22Rv1 (cell line): ENCODE measurements around the gene MED19.

Source experiments
- ZFX ChIP-seq: fragments of 450-650 bp; IDR thresholded peaks from 2 replicates; pipeline ENCODE4 v1.6.1; 2017; ENCODE audit warnings: antibody characterized with exemption, borderline replicate concordance
- TF ChIP-seq, protein P1 (sequence below): fragments of 450-650 bp; IDR thresholded peaks from 2 replicates; pipeline ENCODE4 v1.5.1; 2017; ENCODE audit warnings: mild to moderate bottlenecking

DNA sequence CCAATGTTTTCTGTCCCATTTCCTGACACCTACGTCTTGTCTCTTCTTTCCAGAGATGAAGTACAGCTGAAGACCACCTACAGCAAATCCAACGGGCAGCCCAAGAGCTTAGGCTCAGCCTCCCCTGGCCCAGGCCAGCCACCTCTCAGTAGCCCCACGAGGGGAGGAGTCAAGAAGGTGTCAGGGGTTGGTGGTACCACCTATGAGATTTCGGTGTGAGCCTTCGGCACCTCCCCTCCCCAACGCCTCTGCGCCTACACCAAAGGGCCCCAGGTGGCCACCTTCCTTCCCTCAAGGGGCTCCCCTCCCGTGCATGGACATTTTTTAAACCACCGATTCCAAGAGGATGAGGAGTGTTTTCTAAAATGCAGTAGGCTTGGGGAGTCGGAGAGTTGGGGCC lies 12.2 kb downstream of the MED19 start:
- TF ChIP-seq, protein P1, sequence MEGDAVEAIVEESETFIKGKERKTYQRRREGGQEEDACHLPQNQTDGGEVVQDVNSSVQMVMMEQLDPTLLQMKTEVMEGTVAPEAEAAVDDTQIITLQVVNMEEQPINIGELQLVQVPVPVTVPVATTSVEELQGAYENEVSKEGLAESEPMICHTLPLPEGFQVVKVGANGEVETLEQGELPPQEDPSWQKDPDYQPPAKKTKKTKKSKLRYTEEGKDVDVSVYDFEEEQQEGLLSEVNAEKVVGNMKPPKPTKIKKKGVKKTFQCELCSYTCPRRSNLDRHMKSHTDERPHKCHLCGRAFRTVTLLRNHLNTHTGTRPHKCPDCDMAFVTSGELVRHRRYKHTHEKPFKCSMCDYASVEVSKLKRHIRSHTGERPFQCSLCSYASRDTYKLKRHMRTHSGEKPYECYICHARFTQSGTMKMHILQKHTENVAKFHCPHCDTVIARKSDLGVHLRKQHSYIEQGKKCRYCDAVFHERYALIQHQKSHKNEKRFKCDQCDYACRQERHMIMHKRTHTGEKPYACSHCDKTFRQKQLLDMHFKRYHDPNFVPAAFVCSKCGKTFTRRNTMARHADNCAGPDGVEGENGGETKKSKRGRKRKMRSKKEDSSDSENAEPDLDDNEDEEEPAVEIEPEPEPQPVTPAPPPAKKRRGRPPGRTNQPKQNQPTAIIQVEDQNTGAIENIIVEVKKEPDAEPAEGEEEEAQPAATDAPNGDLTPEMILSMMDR = no peak
- TF ChIP-seq ZFX = no peak
